AG09309 (cell line): Measurements from ENCODE around the gene KATNAL1.

ENCODE experiments used
- DNase-seq: peaks from one replicate; pipeline ENCODE4 v3.0.0-alpha.2; 2010; ENCODE audit warnings: low read depth
- H3K4me3 ChIP-seq: 2 replicates; pipeline ENCODE4 v1.5.1; 2011; ENCODE audit warnings: mild to moderate bottlenecking, low read depth, low read length, moderate library complexity; ENCODE audit not compliant: control insufficient read depth
- TF ChIP-seq, protein P1 (sequence below): IDR thresholded peaks from 2 replicates; pipeline ENCODE4 v1.5.1; 2011; ENCODE audit warnings: mild to moderate bottlenecking, low read depth, low read length, inconsistent platforms; ENCODE audit not compliant: insufficient read depth, control insufficient read depth; ENCODE audit errors: missing control alignments

Gene KATNAL1

GRCh38 chr13:30173303-30173610 is 134.1 kb downstream of the KATNAL1 start:
- no peak for DNase-seq
- no peak overlapping the region for H3K4me3 ChIP-seq
- TF ChIP-seq, protein P1, sequence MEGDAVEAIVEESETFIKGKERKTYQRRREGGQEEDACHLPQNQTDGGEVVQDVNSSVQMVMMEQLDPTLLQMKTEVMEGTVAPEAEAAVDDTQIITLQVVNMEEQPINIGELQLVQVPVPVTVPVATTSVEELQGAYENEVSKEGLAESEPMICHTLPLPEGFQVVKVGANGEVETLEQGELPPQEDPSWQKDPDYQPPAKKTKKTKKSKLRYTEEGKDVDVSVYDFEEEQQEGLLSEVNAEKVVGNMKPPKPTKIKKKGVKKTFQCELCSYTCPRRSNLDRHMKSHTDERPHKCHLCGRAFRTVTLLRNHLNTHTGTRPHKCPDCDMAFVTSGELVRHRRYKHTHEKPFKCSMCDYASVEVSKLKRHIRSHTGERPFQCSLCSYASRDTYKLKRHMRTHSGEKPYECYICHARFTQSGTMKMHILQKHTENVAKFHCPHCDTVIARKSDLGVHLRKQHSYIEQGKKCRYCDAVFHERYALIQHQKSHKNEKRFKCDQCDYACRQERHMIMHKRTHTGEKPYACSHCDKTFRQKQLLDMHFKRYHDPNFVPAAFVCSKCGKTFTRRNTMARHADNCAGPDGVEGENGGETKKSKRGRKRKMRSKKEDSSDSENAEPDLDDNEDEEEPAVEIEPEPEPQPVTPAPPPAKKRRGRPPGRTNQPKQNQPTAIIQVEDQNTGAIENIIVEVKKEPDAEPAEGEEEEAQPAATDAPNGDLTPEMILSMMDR = no peak

GRCh38 chr13:30172593-30173302 is 134.6 kb downstream of the KATNAL1 start:
- TF ChIP-seq, protein P1 = no peak
- no peak overlapping the region for H3K4me3 ChIP-seq
- DNase-seq = no peak

- DNase-seq = no peak
- TF ChIP-seq, protein P1 = no peak
- no peak overlapping the region for H3K4me3 ChIP-seq
These were observed 136.8 kb downstream of the KATNAL1 start for GRCh38 chr13:30170569-30170968.

- no peak overlapping the region for H3K4me3 ChIP-seq
- DNase-seq = no peak
- TF ChIP-seq, protein P1 = no peak
These were observed 137.9 kb downstream of the KATNAL1 start for GRCh38 chr13:30169442-30169841.

GRCh38 chr13:30165796-30166195 is 141.6 kb downstream of the KATNAL1 start:
- peak; percentile 29 for DNase-seq
- TF ChIP-seq, protein P1 = peak; percentile 31
- H3K4me3 ChIP-seq = no peak overlapping the region

DNA sequence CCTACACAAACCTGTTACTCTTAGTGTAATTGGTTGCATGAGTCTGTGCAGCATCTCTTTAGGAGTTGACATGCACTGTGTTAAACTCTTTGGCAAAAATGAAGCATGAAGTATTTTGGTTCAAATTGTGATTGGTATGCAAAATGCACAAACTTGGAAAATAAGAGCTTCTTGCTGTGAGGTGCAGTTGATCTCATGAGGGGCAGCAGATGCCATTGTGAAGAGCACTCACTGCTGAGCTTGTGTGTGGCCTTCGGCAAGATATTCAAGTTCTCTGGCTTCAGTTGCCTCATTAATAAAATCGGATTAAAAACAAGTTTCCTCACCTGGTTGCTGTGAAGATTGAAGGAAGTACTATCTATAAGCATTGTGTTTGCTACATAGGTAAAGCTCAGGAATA is 142.3 kb downstream of the KATNAL1 start:
- TF ChIP-seq, protein P1 = no peak
- no peak overlapping the region for H3K4me3 ChIP-seq
- no peak for DNase-seq
